Astrocyte of the spinal cord (primary cell): Measurements from ENCODE around the gene MMP28.

Source experiments
- DNase-seq: peaks from one replicate; pipeline ENCODE4 v3.0.0; 2011; ENCODE audit warnings: low read depth, low spot score
- H3K4me3 ChIP-seq: 2 replicates; pipeline ENCODE4 v1.5.1; 2011; ENCODE audit warnings: low read depth, mild to moderate bottlenecking, low read length, moderate library complexity
- in situ Hi-C: cut with HindIII; loops from 2 replicates; pipeline ENCODE4 v1.10.0; 2017; ENCODE audit warnings: low sequenced_read_pairs
- TF ChIP-seq, protein P1 (sequence below): IDR thresholded peaks from 2 replicates; pipeline ENCODE4 v1.5.1; 2012; ENCODE audit warnings: low read depth, mild to moderate bottlenecking, low read length, inconsistent platforms

The MMP28 gene

DNA sequence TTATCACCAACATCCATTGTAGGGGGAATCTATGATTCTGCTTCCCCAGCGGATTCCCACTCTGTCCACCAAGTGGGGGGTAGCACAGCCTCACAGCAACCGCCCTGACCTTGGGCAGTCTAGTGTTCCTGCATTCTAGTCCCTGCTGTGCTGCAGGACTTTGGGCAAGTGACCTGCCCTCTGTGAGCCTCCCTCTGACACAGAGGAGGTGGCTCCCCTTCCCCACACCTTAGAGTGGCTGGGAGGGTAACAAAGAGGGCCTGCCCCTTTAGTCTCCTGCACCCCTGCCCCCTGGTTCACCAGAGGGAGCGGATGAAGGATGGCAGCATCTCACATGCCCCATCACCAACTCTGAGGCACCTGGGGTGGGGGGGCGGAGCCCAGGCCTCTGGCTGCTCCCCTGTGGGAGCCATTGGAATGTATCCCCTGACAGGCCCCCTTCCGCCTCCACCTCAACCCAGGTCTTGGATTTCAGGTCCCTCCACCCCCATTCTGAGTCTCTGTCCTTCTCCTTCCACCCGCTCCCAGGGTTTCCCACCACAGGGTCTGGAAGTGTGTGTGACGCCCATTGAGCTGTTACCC lies 52.5 kb downstream of the MMP28 start:
- in situ Hi-C loops, result no loop called here
- DNase-seq, result no peak
- TF ChIP-seq, protein P1, sequence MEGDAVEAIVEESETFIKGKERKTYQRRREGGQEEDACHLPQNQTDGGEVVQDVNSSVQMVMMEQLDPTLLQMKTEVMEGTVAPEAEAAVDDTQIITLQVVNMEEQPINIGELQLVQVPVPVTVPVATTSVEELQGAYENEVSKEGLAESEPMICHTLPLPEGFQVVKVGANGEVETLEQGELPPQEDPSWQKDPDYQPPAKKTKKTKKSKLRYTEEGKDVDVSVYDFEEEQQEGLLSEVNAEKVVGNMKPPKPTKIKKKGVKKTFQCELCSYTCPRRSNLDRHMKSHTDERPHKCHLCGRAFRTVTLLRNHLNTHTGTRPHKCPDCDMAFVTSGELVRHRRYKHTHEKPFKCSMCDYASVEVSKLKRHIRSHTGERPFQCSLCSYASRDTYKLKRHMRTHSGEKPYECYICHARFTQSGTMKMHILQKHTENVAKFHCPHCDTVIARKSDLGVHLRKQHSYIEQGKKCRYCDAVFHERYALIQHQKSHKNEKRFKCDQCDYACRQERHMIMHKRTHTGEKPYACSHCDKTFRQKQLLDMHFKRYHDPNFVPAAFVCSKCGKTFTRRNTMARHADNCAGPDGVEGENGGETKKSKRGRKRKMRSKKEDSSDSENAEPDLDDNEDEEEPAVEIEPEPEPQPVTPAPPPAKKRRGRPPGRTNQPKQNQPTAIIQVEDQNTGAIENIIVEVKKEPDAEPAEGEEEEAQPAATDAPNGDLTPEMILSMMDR, result no peak

DNA sequence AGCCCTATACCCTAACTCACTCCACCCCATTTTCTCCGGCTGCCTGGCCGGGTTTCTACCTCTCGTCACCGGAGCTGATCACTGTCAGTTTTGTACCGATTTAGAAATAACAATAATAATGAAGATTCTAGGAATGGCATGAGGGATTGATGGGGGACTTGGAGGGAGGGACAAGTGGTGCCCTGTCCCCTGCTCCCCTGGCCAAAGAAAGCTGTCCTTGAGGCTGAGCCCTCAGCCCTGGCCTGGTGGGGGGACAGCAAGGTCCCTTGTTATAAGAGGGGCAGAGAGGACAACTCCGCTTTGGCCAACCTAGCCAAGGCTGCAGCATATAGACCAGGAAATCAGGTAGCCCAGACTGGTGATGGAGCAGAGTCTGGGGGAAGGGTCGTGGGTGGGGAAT lies 52.9 kb downstream of the MMP28 start:
- DNase-seq, result no peak
- in situ Hi-C loops, result no loop called here
- H3K4me3 ChIP-seq, result no peak overlapping the region
- TF ChIP-seq, protein P1, result no peak

More for the DNA sequence above, 52.5 kb downstream of the MMP28 start:
- no peak overlapping the region for H3K4me3 ChIP-seq

DNA sequence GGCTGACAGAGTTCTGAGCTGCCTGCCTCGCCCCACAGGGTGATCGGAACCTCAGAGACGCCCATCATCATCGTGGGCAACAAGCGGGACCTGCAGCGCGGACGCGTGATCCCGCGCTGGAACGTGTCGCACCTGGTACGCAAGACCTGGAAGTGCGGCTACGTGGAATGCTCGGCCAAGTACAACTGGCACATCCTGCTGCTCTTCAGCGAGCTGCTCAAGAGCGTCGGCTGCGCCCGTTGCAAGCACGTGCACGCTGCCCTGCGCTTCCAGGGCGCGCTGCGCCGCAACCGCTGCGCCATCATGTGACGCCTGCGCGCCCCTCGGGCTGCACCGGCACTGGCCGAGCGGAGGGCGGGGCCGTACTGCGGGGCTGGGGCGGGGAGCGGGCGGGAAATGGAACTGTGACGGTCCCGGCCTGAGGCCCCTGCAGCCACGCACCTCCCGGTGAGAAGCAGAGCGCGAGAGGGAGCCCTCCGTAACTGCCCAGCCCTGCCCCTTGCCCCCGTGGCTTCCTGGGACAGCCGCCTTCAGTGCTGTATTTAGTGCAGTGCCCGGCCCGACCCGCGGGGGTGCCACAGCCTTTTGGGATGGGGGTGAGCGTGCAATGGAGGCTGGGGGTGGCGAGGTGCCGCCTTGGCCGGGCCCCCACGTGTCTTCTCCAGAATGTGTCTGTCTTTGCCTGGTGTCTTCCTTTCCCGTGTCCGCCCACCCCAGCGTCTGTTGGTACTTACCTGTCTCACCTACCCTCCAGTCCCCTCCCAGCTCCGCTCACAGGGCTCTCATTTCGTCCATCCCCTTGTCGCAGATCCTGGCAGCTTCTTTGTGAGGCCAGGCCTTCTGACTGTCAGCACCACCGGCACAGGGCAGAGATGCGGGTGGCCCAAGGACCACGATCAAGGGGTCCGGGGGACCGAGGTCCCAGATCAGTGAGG lies 54.2 kb downstream of the MMP28 start:
- TF ChIP-seq, protein P1, result no peak
- DNase-seq, result no peak
- in situ Hi-C loops, result no loop called here
- no peak overlapping the region for H3K4me3 ChIP-seq

DNA sequence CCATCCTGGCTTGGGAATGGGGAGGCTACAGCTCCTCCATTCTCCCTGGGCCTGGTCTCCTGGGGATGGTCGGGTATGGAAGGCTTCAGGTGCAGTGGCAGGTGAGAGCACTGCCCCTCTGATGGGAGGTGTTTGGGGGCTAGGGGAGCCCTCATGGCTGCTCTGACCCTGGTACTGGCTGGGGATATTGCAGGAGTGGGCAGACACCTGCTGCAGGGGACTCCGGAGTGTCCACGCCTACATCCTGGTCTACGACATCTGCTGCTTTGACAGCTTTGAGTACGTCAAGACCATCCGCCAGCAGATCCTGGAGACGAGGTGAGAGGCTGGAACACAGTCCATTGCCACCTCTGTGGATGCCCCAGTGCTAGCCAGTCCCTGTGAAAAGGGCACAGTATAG lies 55.2 kb downstream of the MMP28 start:
- in situ Hi-C loops, result no loop called here
- H3K4me3 ChIP-seq, result no peak overlapping the region
- TF ChIP-seq, protein P1, result no peak
- no peak for DNase-seq

DNA sequence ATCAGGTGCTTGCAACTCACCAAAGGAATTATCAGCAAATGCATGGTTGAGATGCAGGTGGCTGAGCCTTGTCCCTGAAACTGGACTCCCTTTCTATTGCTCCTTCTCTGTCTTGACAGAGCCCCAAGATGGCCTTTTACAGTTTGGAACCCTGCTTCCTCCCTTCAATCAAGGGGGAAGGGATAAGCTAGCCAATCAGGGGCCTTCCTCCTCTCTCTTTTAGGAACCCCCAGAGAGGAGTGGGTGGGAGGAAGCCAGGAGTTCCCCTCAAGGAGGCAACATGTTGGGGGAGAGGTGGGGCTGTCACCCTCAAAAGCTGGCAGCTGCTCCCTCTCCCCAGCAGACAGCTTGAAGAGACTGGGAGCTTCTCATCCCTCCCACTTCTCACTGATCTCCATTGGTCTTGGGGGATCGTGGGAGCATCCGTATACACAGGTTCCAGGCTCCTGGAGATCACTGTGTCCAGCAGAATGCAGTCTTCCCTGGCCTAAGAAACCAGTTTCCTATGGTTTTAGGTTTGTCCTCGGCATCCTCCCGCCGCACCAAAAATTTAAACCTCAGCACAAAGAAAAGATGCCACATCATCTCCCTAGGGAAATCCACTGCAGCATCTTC lies 56.8 kb downstream of the MMP28 start:
- no peak for DNase-seq
- in situ Hi-C loops, result no loop called here
- TF ChIP-seq, protein P1, result no peak
- no peak overlapping the region for H3K4me3 ChIP-seq

DNA sequence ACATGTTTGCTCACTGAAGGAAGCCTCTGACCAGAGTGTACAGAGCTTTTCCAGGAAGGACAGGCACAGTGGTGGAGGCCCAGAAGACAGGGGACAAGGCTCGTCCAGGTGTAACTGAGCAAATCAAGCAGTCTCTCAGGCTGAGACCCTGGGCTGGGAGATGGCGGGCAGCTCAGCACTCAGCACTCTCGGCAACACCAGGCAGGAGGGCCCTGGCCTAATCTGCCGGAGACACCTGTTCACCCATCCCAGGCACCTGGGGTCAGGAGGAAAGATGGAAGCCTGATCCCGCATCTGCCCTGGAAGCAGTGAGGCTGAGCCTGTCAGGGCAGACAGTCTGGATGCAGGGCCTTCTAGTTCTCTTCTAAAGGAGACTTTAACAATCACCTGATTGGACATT lies 59.2 kb downstream of the MMP28 start:
- no peak overlapping the region for H3K4me3 ChIP-seq
- in situ Hi-C loops, result no loop called here
- DNase-seq, result no peak
- TF ChIP-seq, protein P1, result no peak
